GM23338 (cell line): Measurements from ENCODE around the gene CPNE6. TPM values are rescaled to one million over a fixed set of nuclear protein-coding genes. Genes with fewer than 3 reads are reported as not detected.

Experiments used
- EZH2 ChIP-seq: fragments of 200-600 bp; sonication (generic); IDR thresholded peaks from one replicate; pipeline ENCODE4 v1.8.0; 2017; ENCODE audit warnings: antibody characterized with exemption, mild to moderate bottlenecking, low read depth; ENCODE audit not compliant: unreplicated experiment
- EZH2phosphoT487 ChIP-seq: fragments of 200-600 bp; sonication (generic); IDR thresholded peaks from one replicate; pipeline ENCODE4 v1.8.1; 2018; ENCODE audit warnings: antibody characterized with exemption; ENCODE audit not compliant: unreplicated experiment
- NANOG ChIP-seq: IDR thresholded peaks from 2 replicates; pipeline ENCODE4 v1.6.1; 2016; ENCODE audit warnings: antibody characterized with exemption, borderline replicate concordance
- POLR2AphosphoS5 ChIP-seq: IDR thresholded peaks from 2 replicates; pipeline ENCODE4 v1.6.1; 2016; ENCODE audit warnings: antibody characterized with exemption, low read depth
- REST ChIP-seq: IDR thresholded peaks from one replicate; pipeline ENCODE4 v1.6.1; 2018; ENCODE audit warnings: antibody characterized with exemption; ENCODE audit not compliant: unreplicated experiment
- polyA plus RNA-seq: library from polyadenylated mRNA; unstranded; fragments of >200 nt; fragmentation: Nextera tagmentation; extraction: Ambion mirVana; gene quantifications from 2 replicates; pipeline ENCODE4 v1.2.1, GENCODE V29; 2016
- total RNA-seq: library from RNA; depleted of rRNA; stranded (reverse); fragments of >200 nt; shearing (Covaris generic); gene quantifications from 2 replicates; pipeline ENCODE4 v1.2.3, GENCODE V29; 2014
- TF ChIP-seq, protein P1 (sequence below): fragments of 250-450 bp; sonication (Bioruptor Pico); IDR thresholded peaks from 2 replicates; pipeline ENCODE4 v1.5.0; 2020; ENCODE audit warnings: mild to moderate bottlenecking, moderate library complexity

Gene CPNE6
- total and polyA plus RNA-seq, 2 experiments from 2014 or later: 0.16 TPM; not detected in 1

GRCh38 chr14:24060984-24061913 is 10.1 kb upstream of the CPNE6 start (continued):
- TF ChIP-seq, protein P1, sequence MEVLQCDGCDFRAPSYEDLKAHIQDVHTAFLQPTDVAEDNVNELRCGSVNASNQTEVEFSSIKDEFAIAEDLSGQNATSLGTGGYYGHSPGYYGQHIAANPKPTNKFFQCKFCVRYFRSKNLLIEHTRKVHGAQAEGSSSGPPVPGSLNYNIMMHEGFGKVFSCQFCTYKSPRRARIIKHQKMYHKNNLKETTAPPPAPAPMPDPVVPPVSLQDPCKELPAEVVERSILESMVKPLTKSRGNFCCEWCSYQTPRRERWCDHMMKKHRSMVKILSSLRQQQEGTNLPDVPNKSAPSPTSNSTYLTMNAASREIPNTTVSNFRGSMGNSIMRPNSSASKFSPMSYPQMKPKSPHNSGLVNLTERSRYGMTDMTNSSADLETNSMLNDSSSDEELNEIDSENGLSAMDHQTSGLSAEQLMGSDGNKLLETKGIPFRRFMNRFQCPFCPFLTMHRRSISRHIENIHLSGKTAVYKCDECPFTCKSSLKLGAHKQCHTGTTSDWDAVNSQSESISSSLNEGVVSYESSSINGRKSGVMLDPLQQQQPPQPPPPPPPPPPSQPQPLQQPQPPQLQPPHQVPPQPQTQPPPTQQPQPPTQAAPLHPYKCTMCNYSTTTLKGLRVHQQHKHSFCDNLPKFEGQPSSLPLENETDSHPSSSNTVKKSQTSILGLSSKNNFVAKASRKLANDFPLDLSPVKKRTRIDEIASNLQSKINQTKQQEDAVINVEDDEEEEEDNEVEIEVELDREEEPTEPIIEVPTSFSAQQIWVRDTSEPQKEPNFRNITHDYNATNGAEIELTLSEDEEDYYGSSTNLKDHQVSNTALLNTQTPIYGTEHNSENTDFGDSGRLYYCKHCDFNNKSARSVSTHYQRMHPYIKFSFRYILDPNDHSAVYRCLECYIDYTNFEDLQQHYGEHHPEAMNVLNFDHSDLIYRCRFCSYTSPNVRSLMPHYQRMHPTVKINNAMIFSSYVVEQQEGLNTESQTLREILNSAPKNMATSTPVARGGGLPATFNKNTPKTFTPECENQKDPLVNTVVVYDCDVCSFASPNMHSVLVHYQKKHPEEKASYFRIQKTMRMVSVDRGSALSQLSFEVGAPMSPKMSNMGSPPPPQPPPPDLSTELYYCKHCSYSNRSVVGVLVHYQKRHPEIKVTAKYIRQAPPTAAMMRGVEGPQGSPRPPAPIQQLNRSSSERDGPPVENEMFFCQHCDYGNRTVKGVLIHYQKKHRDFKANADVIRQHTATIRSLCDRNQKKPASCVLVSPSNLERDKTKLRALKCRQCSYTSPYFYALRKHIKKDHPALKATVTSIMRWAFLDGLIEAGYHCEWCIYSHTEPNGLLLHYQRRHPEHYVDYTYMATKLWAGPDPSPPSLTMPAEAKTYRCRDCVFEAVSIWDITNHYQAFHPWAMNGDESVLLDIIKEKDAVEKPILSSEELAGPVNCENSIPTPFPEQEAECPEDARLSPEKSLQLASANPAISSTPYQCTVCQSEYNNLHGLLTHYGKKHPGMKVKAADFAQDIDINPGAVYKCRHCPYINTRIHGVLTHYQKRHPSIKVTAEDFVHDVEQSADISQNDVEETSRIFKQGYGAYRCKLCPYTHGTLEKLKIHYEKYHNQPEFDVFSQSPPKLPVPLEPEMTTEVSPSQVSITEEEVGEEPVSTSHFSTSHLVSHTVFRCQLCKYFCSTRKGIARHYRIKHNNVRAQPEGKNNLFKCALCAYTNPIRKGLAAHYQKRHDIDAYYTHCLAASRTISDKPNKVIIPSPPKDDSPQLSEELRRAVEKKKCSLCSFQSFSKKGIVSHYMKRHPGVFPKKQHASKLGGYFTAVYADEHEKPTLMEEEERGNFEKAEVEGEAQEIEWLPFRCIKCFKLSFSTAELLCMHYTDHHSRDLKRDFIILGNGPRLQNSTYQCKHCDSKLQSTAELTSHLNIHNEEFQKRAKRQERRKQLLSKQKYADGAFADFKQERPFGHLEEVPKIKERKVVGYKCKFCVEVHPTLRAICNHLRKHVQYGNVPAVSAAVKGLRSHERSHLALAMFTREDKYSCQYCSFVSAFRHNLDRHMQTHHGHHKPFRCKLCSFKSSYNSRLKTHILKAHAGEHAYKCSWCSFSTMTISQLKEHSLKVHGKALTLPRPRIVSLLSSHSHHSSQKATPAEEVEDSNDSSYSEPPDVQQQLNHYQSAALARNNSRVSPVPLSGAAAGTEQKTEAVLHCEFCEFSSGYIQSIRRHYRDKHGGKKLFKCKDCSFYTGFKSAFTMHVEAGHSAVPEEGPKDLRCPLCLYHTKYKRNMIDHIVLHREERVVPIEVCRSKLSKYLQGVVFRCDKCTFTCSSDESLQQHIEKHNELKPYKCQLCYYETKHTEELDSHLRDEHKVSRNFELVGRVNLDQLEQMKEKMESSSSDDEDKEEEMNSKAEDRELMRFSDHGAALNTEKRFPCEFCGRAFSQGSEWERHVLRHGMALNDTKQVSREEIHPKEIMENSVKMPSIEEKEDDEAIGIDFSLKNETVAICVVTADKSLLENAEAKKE (CRISPR knock-in tag): no peak
- TF ChIP-seq EZH2phosphoT487: no peak
- TF ChIP-seq EZH2: no peak
- no peak for TF ChIP-seq REST
- TF ChIP-seq NANOG: no peak
- TF ChIP-seq POLR2AphosphoS5: no peak
